ENCODE data around the gene SLC7A4.
"Not testable (repeated sequence)": the region's sequence is repeated elsewhere in the genome, so short reads cannot be mapped to it uniquely, and the experiment has no call there.

The SLC7A4 gene

GRCh38 chr22:21064917-21065864 is 32.8 kb upstream of the SLC7A4 start:
- FAIRE-seq (no peak), DNase-seq (ENCODE audit: low spot score) (no peak)

- not testable (repeated sequence) for DNase-seq (ENCODE audit: low spot score); FAIRE-seq
These were observed 32.1 kb upstream of the SLC7A4 start for GRCh38 chr22:21064425-21064824.

DNA sequence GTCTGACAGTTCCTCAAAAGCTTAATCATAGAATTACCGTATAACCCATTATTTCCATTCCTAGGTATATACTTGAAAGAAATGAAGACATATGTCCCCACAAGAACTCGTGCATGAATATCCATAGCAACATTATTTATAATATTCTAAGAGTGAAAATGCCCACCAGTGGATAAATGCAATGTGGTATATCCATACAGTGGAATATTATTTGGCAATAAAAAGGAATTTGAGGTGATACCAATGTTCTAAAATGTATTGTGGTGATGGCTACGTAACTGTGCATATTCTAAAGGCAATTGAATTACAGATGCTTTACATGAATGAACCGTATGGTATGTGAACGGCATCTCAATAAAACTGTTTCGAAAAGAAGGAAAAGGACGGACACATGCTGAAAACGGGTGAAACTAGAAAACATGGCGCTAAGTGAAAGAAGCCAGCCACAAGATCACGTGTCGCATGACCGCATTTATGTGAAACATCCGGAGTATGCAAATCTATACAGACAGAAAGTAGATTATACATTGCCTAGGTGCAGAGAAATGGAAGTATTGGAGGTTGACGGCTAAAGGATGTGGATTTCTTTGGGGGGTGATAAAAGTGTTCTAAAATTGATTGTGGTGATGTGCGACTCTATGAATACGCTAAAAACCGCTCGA is 29.4 kb upstream of the SLC7A4 start:
- FAIRE-seq, result peak; percentile 92
- not testable (repeated sequence) for DNase-seq (ENCODE audit: low spot score)

- DNase-seq (ENCODE audit: low spot score), result not testable (repeated sequence)
- FAIRE-seq, result peak; percentile 35
These were observed 28.0 kb upstream of the SLC7A4 start for GRCh38 chr22:21060363-21060762.

GRCh38 chr22:21055880-21056319 is 23.5 kb upstream of the SLC7A4 start:
- no peak for DNase-seq (ENCODE audit: low spot score)
- FAIRE-seq, result no peak

DNA sequence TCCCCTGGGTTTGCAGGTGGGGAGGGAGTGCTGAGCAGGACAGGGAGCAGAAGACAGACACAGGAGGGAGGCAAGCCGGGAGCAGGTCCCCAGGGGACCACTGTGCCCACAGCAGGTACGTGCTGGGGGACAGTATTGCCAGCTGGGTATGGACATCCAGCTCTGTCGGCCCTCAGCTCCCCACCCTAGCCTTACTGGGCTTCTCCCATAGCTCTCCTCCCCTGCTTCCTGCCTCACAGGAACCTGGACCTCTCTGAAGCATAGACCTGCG is 23.1 kb upstream of the SLC7A4 start:
- FAIRE-seq, result no peak
- no peak for DNase-seq (ENCODE audit: low spot score)

- DNase-seq (ENCODE audit: low spot score) (no peak), FAIRE-seq (no peak)
These were observed 22.6 kb upstream of the SLC7A4 start for GRCh38 chr22:21054714-21055563.

DNA sequence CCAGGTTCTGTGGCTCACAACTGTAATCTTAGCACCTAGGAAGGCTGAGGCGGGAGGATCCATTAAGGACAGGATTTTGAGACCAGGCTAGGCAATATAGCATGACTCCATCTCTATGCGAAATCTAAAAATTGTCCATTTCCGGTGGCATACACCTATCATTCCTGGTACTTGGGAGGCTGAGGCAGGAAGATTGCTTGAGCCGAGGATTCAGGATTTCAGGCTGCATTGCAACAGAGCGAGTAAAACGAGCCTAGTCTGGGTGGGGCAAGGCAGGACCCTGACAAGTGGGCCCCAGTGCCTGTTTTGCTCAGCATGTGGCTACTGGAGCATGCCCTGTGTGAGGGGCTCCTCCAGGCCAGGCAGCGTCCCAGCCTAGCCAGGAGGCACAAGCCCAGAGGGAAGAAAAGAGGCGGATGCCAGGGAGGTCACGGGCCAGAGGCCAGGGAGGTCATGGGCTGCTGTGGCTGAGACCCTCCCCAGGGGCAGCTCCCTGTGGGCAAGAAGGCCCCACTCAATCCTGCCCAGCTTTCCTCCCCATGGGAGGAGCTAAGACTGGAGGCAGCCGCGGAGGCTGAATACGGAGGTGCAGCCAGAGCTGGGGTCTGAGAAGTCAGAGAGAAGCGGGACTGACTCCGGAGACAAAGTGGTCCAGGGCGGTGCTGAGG is 21.8 kb upstream of the SLC7A4 start:
- DNase-seq (ENCODE audit: low spot score) (no peak), FAIRE-seq (no peak)

DNA sequence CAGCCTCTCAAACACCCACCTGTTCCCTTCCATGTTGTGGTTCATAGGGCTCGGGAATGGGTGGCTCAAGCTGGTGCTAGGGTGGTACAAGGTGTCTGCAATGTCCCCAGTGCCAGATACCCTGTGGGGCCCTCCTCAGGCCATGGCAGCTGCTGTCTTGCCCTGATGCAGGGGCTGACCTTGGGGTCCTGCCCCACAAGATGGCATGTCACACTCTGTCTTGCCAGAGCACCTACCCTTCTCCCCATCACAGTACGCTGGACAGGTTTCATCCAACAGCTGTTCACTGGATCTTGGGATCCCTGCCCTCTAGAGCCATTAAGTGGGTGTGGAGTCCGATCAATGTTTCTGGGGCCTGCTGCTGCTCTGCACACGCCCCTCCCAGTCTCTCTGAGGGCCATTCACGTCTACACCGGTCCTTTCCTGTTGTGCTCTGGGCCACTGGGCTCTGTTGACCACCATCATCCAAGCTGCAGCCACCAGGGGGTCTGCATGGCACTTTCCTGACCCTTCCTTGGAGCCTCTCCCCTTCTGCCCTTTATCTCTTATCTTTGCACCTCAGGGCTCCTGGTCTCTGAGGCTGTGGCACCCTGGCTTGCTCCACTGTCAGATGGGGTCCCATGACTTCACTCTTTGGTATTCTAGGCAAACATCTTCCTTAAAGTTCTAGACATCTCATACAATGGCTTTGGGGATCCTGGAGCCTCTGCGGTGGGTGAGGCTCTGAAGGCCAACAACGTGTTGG is 20.5 kb upstream of the SLC7A4 start:
- FAIRE-seq, result no peak

GRCh38 chr22:21051831-21052400 is 19.6 kb upstream of the SLC7A4 start:
- FAIRE-seq (peak; percentile 86), DNase-seq (ENCODE audit: low spot score) (no peak)

More for the DNA sequence above, 20.5 kb upstream of the SLC7A4 start:
- no peak for DNase-seq (ENCODE audit: low spot score)

- FAIRE-seq (no peak), DNase-seq (ENCODE audit: low spot score) (no peak)
These were observed 18.9 kb upstream of the SLC7A4 start for GRCh38 chr22:21051145-21051830.

- peak; percentile 97 for FAIRE-seq
- not testable (repeated sequence) for DNase-seq (ENCODE audit: low spot score)
These were observed 16.6 kb upstream of the SLC7A4 start for GRCh38 chr22:21048965-21049364.

GRCh38 chr22:21048448-21048847 is 16.1 kb upstream of the SLC7A4 start:
- not testable (repeated sequence) for DNase-seq (ENCODE audit: low spot score)
- peak; percentile 58 for FAIRE-seq

GRCh38 chr22:21047730-21048129 is 15.4 kb upstream of the SLC7A4 start:
- DNase-seq (ENCODE audit: low spot score) (no peak), FAIRE-seq (no peak)

DNA sequence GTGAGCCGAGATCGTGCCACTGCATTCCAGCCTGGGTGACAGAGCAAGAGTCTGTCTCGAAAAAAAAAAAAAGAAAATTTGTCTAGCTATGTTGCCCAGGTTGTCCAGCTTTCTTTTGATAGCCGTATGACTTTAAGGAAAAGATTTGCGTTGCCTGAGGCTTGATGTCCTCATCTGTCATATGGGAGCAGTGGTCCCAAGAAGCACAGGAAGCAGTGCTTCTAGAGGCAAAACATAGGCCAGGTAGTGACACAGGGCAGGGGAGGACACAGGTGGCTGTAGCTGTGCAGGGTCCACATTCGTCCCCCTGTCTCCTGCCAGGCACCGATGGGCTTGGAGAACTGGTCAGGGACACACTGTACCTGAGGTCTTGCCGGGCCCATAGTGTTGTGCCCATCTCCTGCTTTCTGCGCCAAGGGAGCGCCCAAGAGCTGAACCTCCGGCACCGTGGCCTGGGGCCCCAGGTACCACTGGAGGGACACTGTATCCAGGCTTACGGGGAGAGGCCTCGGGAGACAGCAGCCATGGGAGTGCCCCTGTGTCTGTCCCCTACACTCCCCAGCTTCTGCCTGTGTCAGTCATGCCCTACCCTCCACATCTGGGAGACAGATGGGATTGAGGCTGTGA is 14.8 kb upstream of the SLC7A4 start:
- FAIRE-seq, result peak; percentile 83
- DNase-seq (ENCODE audit: low spot score), result no peak

DNA sequence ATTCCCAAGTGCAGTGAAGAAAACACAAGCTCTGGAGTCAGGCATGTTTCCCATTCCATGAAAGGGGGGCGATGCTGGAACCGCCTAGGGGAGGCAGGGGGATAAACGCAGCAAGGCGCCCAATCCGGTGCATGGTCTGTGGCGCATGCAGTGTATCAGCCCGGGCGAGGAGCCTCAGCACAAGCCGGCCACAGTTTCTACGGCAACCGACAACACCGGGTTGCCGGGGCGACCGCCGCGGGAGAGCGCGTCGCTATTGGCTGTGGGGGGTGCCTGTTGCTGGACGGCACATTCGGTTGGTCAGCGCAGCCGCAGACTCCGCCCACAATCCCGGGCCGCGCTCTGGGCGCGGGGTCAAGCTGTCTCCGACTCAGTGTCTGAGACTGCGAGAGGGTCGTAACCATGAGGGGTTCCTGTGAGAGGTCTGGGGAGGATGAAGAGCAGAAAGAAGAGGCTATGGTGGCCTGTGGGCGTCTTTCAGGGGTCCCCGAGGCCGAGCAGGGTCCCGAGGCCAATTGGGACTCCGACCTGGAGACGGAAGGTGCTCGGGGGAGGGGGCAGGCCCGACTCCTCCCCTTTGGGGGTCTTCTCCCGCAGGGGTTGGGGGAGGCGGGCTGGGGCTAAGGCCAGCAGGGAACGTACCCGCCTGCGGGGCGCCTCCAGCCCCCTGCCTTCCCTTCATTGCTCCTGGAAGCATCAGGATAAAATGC is 13.4 kb upstream of the SLC7A4 start, which contains the start of gene LRRC74B:
Gene LRRC74B (plus strand): TSS at position 362 of the 710 bp plus-strand sequence. CDS start 41 bp downstream, at position 403.
- FAIRE-seq (peak; percentile 100), DNase-seq (ENCODE audit: low spot score) (peak; percentile 99)

- DNase-seq (ENCODE audit: low spot score) (peak; percentile 52), FAIRE-seq (no peak)
These were observed 12.7 kb upstream of the SLC7A4 start for GRCh38 chr22:21044931-21045584.
